HL-60/S4 treated with retinoic acid at 250 ng/mL for 4 days and 3 days (cell line): ENCODE data around the gene WDR3.

Experiments used
- in situ Hi-C: fragments of 300-500 bp; cut with MboI; formaldehyde crosslinking; loops from 2 replicates; pipeline ENCODE4 v1.7.0; 2022; ENCODE audit warnings: low sequenced_read_pairs

The WDR3 gene

GRCh38 chr1:117942293-117942692 is 12.8 kb downstream of the WDR3 start:
- in situ Hi-C loops: no loop called here

- in situ Hi-C loops: no loop called here
Observed at GRCh38 chr1:117952386-117952785, 22.8 kb downstream of the WDR3 start.

GRCh38 chr1:117959364-117959763 is 29.8 kb downstream of the WDR3 start:
- in situ Hi-C loops: no loop called here

- in situ Hi-C loops: no loop called here
Observed at GRCh38 chr1:117964290-117965038, 34.9 kb downstream of the WDR3 start.

- in situ Hi-C loops: no loop called here
Observed at GRCh38 chr1:117967477-117967876, 37.9 kb downstream of the WDR3 start.

GRCh38 chr1:117967881-117968280 is 38.3 kb downstream of the WDR3 start:
- in situ Hi-C loops: no loop called here

GRCh38 chr1:117970252-117970651 is 40.7 kb downstream of the WDR3 start:
- in situ Hi-C loops: no loop called here

- in situ Hi-C loops: no loop called here
Observed at GRCh38 chr1:117971777-117972176, 42.2 kb downstream of the WDR3 start.

GRCh38 chr1:117976381-117976780 is 46.8 kb downstream of the WDR3 start:
- in situ Hi-C loops: no loop called here

- in situ Hi-C loops: no loop called here
Observed at GRCh38 chr1:117981455-117982192, 52.1 kb downstream of the WDR3 start.

- in situ Hi-C loops: no loop called here
Observed at GRCh38 chr1:117985239-117985638, 55.7 kb downstream of the WDR3 start.

GRCh38 chr1:117985973-117986372 is 56.4 kb downstream of the WDR3 start:
- in situ Hi-C loops: no loop called here

- in situ Hi-C loops: no loop called here
Observed at GRCh38 chr1:118004312-118004711, 74.8 kb downstream of the WDR3 start.

GRCh38 chr1:118007391-118007790 is 77.9 kb downstream of the WDR3 start:
- in situ Hi-C loops: no loop called here

- in situ Hi-C loops: no loop called here
Observed at GRCh38 chr1:118008011-118008410, 78.5 kb downstream of the WDR3 start.

- in situ Hi-C loops: no loop called here
Observed at GRCh38 chr1:118012515-118013124, 83.1 kb downstream of the WDR3 start.

- in situ Hi-C loops: no loop called here
Observed at GRCh38 chr1:118013336-118013735, 83.8 kb downstream of the WDR3 start.

- in situ Hi-C loops: no loop called here
Observed at GRCh38 chr1:118013938-118014337, 84.4 kb downstream of the WDR3 start.
